ENCODE data around the gene MACC1.
A peak's percentile ranks its signal among the peaks of the same experiment; 100 is the strongest.
"Not testable (repeated sequence)": the region's sequence is repeated elsewhere in the genome, so short reads cannot be mapped to it uniquely, and the experiment has no call there.

The MACC1 gene

GRCh38 chr7:20122653-20123316 lies 94.4 kb downstream of the MACC1 start:
- Histone ChIP-seq H3K36me3 (ENCODE audit: insufficient read depth, low read length) (peaks cover 17% of the 10 kb centered on the region), H3K27ac (ENCODE audit: low read depth, low read length) (peak overlapping the region; percentile 98; the same call in 1 of the 2 replicates), H3K9ac (ENCODE audit: low read depth, low read length) (peak overlapping the region; percentile 93), H3K4me3 (ENCODE audit: low read length) (peak overlapping the region; percentile 64), H3K4me1 (ENCODE audit: insufficient read depth, low read length) (peaks cover 51% of the 10 kb centered on the region)
- 14% methylated on average over 16 of the region's 16 CpGs for WGBS
- not testable (repeated sequence) for H3K9me3 ChIP-seq (ENCODE audit: insufficient read depth, low read depth, low read length); H3K27me3 ChIP-seq (ENCODE audit: insufficient read depth, low read length)

- peaks cover 51% of the 10 kb centered on the region for H3K4me1 ChIP-seq (ENCODE audit: insufficient read depth, low read length)
These were observed 95.1 kb downstream of the MACC1 start for GRCh38 chr7:20122073-20122472.

DNA sequence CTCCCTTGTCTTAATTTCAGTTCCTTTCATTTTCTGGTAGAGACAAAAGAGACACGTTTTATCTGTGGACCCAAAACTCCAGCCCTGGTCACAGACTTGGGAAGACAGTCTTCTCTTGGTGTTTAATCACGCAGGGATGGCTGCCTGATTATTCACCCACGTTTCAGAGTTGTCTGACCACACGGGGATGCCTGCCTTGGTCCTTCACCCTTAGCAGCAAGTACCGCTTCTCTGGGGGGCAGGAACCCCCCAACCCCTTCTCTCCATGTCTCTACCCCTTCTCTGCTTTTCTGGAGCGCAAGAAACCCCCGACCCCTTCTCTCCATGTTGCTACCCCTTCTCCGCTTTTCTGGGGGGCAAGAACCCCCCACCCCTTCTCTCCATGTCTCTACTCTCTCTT lies 95.8 kb downstream of the MACC1 start:
- H3K27ac ChIP-seq (ENCODE audit: low read depth, low read length) = peak overlapping the region; percentile 98
- H3K4me1 ChIP-seq (ENCODE audit: insufficient read depth, low read length) = peaks cover 51% of the 10 kb centered on the region
- no peaks in the 10 kb centered on the region for H3K27me3 ChIP-seq (ENCODE audit: insufficient read depth, low read length)
- H3K9me3 ChIP-seq (ENCODE audit: insufficient read depth, low read depth, low read length) = no peaks in the 10 kb centered on the region
- 10% methylated on average over 8 of the region's 8 CpGs for WGBS
- peak overlapping the region; percentile 93 for H3K9ac ChIP-seq (ENCODE audit: low read depth, low read length)
- peaks cover 30% of the 10 kb centered on the region for H3K36me3 ChIP-seq (ENCODE audit: insufficient read depth, low read length)
- H3K4me3 ChIP-seq (ENCODE audit: low read length) = peak overlapping the region; percentile 64

More at GRCh38 chr7:20122073-20122472, 95.1 kb downstream of the MACC1 start:
- Histone ChIP-seq H3K27me3 (ENCODE audit: insufficient read depth, low read length) (no peaks in the 10 kb centered on the region), H3K9me3 (ENCODE audit: insufficient read depth, low read depth, low read length) (no peaks in the 10 kb centered on the region), H3K27ac (ENCODE audit: low read depth, low read length) (peak overlapping the region; percentile 98), H3K9ac (ENCODE audit: low read depth, low read length) (peak overlapping the region; percentile 93), H3K4me3 (ENCODE audit: low read length) (peak overlapping the region; percentile 64), H3K36me3 (ENCODE audit: insufficient read depth, low read length) (peaks cover 25% of the 10 kb centered on the region)
- 10% methylated on average over 6 of the region's 6 CpGs for WGBS

- WGBS = 10% methylated on average over 7 of the region's 7 CpGs
- Histone ChIP-seq H3K4me3 (ENCODE audit: low read length) (peak overlapping the region; percentile 64), H3K36me3 (ENCODE audit: insufficient read depth, low read length) (peaks cover 35% of the 10 kb centered on the region), H3K27ac (ENCODE audit: low read depth, low read length) (peak overlapping the region; percentile 98), H3K9ac (ENCODE audit: low read depth, low read length) (peak overlapping the region; percentile 93), H3K4me1 (ENCODE audit: insufficient read depth, low read length) (peaks cover 51% of the 10 kb centered on the region)
- not testable (repeated sequence) for H3K9me3 ChIP-seq (ENCODE audit: insufficient read depth, low read depth, low read length); H3K27me3 ChIP-seq (ENCODE audit: insufficient read depth, low read length)
These were observed 96.5 kb downstream of the MACC1 start for GRCh38 chr7:20120611-20121168.

GRCh38 chr7:20116869-20117268 lies 100.3 kb downstream of the MACC1 start:
- WGBS = 53% methylated on average over 3 of the region's 3 CpGs
- no peaks in the 10 kb centered on the region for H3K9me3 ChIP-seq (ENCODE audit: insufficient read depth, low read depth, low read length)
- no peak overlapping the region for H3K4me3 ChIP-seq (ENCODE audit: low read length)
- no peak overlapping the region for H3K9ac ChIP-seq (ENCODE audit: low read depth, low read length)
- peaks cover 81% of the 10 kb centered on the region for H3K4me1 ChIP-seq (ENCODE audit: insufficient read depth, low read length)
- H3K27ac ChIP-seq (ENCODE audit: low read depth, low read length) = peak overlapping the region; percentile 21; the same call in 1 of the 2 replicates
- peaks cover 38% of the 10 kb centered on the region for H3K36me3 ChIP-seq (ENCODE audit: insufficient read depth, low read length)
- H3K27me3 ChIP-seq (ENCODE audit: insufficient read depth, low read length) = no peaks in the 10 kb centered on the region

DNA sequence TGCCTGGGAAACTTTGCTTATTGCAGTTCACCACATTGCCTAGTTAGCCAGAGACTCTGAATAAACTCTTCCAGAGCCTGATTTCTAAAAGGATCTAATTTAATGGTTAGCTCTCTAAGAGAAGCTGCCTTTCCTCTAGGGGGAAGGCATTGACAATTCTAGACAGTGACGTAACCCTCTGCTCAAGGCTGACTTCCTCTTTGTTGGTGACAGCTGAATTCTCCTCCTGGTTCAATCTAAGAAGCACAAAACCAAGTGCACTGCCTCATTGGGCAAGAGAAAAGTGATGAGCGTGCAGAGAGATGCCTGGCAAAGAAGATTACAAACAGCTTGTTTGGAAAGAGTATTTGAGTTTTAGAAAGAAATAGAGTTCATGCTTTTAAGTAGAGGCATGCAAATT lies 102.7 kb downstream of the MACC1 start:
- Histone ChIP-seq H3K36me3 (ENCODE audit: insufficient read depth, low read length) (peaks cover 42% of the 10 kb centered on the region), H3K9me3 (ENCODE audit: insufficient read depth, low read depth, low read length) (no peaks in the 10 kb centered on the region), H3K4me1 (ENCODE audit: insufficient read depth, low read length) (peaks cover 79% of the 10 kb centered on the region), H3K27ac (ENCODE audit: low read depth, low read length) (peak overlapping the region; percentile 4; the same call in 1 of the 2 replicates), H3K9ac (ENCODE audit: low read depth, low read length) (no peak overlapping the region), H3K27me3 (ENCODE audit: insufficient read depth, low read length) (no peaks in the 10 kb centered on the region), H3K4me3 (ENCODE audit: low read length) (no peak overlapping the region)
- 68% methylated on average over 2 of the region's 2 CpGs for WGBS

DNA sequence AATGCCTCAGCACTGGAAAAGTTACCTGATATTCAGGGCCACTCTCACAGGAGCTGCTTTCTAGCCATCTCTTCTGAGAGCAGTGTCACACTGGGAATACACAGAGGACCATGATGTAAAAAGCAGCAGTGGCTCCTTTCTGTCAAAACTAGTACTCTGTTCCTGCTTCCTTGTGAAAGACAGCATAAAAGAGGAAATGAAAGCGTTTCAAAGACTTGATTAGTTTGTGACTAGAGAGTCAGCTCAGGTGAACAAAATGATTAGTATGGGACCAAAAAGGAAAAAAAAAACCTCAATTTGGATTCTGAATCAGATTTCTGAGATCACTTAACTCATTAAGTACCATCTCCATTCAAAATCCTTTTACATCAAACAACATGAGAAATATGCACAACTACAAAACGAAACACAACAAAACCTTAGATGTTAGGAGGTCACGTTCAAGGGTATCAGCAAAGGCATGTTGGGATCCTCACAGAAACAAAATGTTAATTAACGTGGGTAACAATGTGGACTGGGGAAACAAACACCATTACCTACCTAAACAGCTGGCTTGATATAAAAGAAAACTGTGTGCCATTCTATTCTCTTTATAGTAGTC lies 103.7 kb downstream of the MACC1 start:
- H3K27me3 ChIP-seq (ENCODE audit: insufficient read depth, low read length) = no peaks in the 10 kb centered on the region
- H3K36me3 ChIP-seq (ENCODE audit: insufficient read depth, low read length) = peaks cover 33% of the 10 kb centered on the region
- 68% methylated on average over 3 of the region's 4 CpGs for WGBS
- H3K9ac ChIP-seq (ENCODE audit: low read depth, low read length) = no peak overlapping the region
- peaks cover 69% of the 10 kb centered on the region for H3K4me1 ChIP-seq (ENCODE audit: insufficient read depth, low read length)
- no peak overlapping the region for H3K4me3 ChIP-seq (ENCODE audit: low read length)
- no peaks in the 10 kb centered on the region for H3K9me3 ChIP-seq (ENCODE audit: insufficient read depth, low read depth, low read length)
- H3K27ac ChIP-seq (ENCODE audit: low read depth, low read length) = peak overlapping the region; percentile 50; the same call in 1 of the 2 replicates

DNA sequence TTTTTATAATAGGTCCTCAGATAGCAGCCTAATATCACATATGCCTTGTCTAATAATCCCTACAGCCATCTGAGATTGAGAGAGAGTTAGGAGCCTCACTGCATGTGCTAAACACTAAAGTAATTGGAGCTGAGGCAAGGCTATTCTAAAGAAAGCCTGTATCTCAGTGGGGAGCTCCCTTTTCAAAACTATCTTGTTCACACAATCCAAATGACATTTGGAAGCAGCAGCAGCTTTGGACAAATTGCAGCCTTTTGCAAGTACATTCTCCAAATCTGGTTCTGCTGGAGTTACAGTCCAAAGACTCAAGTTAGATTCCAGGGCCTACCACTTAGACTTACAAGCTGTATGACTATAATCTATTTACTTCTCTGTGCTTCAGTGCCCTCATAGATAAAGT lies 104.5 kb downstream of the MACC1 start:
- H3K9ac ChIP-seq (ENCODE audit: low read depth, low read length) = 0 out of 2 replicates have a peak overlapping the region, but pooled peaks have one; percentile 8
- H3K27ac ChIP-seq (ENCODE audit: low read depth, low read length) = peak overlapping the region; percentile 37; the same call in 1 of the 2 replicates
- no peak overlapping the region for H3K4me3 ChIP-seq (ENCODE audit: low read length)
- H3K4me1 ChIP-seq (ENCODE audit: insufficient read depth, low read length) = peaks cover 62% of the 10 kb centered on the region
- no peaks in the 10 kb centered on the region for H3K9me3 ChIP-seq (ENCODE audit: insufficient read depth, low read depth, low read length)
- H3K36me3 ChIP-seq (ENCODE audit: insufficient read depth, low read length) = peaks cover 26% of the 10 kb centered on the region
- H3K27me3 ChIP-seq (ENCODE audit: insufficient read depth, low read length) = no peaks in the 10 kb centered on the region

DNA sequence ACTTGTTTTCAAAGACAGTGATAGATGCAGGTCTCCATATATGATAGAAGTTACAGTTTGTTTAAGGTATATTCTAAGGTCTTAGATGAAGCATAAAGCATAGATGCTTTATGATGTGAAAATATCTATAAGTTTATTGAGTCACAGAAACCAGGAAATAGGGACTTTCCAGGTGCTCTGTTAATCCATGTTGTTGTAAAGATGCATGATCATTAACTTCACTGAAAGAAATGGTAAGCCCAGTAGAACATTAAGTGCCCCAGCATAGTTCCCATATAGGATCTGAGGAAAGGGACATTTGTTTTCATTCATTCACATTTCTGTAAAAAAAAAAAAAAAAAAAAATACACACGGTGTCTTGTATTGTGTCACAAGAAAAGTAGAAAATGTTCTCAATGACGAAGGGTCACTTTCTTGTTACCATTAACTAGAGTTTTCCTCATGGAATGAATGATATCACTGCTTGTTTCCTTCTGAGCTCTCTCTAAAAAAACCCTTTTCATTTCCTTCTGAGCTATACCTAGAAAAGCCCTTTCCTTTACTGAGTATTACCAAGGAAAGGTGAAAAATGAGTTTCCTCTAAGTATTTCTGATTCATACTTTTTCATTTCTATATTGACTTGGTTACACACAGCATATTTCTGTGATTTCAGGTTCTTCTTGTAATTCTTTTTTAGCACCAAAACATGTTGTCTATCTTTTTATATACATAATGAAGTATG lies 105.2 kb downstream of the MACC1 start:
- Histone ChIP-seq H3K9ac (ENCODE audit: low read depth, low read length) (no peak overlapping the region), H3K4me1 (ENCODE audit: insufficient read depth, low read length) (peaks cover 55% of the 10 kb centered on the region), H3K9me3 (ENCODE audit: insufficient read depth, low read depth, low read length) (no peaks in the 10 kb centered on the region), H3K27ac (ENCODE audit: low read depth, low read length) (no peak overlapping the region), H3K4me3 (ENCODE audit: low read length) (no peak overlapping the region), H3K27me3 (ENCODE audit: insufficient read depth, low read length) (no peaks in the 10 kb centered on the region), H3K36me3 (ENCODE audit: insufficient read depth, low read length) (peaks cover 18% of the 10 kb centered on the region)
- WGBS = 91% methylated on average over 1 of the region's 2 CpGs

DNA sequence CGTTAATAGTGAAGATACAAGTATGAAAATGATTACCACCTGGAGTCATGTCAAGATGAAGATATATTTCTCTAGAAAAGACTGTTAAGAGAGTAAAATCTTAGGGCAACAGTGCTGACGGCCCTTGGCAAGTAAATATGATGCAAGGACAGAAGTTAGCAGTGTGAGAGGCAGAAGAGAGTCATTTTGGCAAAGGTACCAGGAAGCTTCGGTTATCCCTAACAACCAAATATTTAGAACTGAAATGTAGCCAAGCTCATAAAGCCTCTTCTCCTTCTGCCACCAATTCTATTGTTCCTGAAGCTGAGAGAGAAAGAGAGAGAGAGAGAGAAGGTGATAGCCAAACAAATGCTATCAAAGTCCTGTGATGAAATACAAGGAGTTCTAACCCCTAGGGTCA lies 109.6 kb downstream of the MACC1 start:
- Histone ChIP-seq H3K9ac (ENCODE audit: low read depth, low read length) (no peak overlapping the region), H3K27ac (ENCODE audit: low read depth, low read length) (0 out of 2 replicates have a peak overlapping the region, but pooled peaks have one; percentile 10), H3K27me3 (ENCODE audit: insufficient read depth, low read length) (no peaks in the 10 kb centered on the region), H3K4me1 (ENCODE audit: insufficient read depth, low read length) (peaks cover 22% of the 10 kb centered on the region), H3K4me3 (ENCODE audit: low read length) (no peak overlapping the region), H3K9me3 (ENCODE audit: insufficient read depth, low read depth, low read length) (no peaks in the 10 kb centered on the region), H3K36me3 (ENCODE audit: insufficient read depth, low read length) (peaks cover 37% of the 10 kb centered on the region; the same call in 1 of the 2 replicates)
- 97% methylated on average over 3 of the region's 3 CpGs for WGBS

GRCh38 chr7:20104696-20105095 lies 112.5 kb downstream of the MACC1 start:
- Histone ChIP-seq H3K9ac (ENCODE audit: low read depth, low read length) (no peak overlapping the region), H3K36me3 (ENCODE audit: insufficient read depth, low read length) (peaks cover 28% of the 10 kb centered on the region; the same call in 1 of the 2 replicates), H3K4me3 (ENCODE audit: low read length) (no peak overlapping the region), H3K9me3 (ENCODE audit: insufficient read depth, low read depth, low read length) (no peaks in the 10 kb centered on the region), H3K27me3 (ENCODE audit: insufficient read depth, low read length) (no peaks in the 10 kb centered on the region), H3K27ac (ENCODE audit: low read depth, low read length) (no peak overlapping the region), H3K4me1 (ENCODE audit: insufficient read depth, low read length) (peaks cover 8% of the 10 kb centered on the region; the same call in 1 of the 2 replicates)
- WGBS = no CpG with 5 or more reads among the region's 1 CpG
